ENCODE measurements around the gene LLCFC1.

LLCFC1 gene

GRCh38 chr7:142896741-142897379 lies 42.4 kb upstream of the LLCFC1 start:
- Histone ChIP-seq H2AFZ (ENCODE audit: low read depth) (no peak overlapping the region), H3K79me2 (ENCODE audit: insufficient read depth, low read depth) (no peaks in the 10 kb centered on the region), H3K4me3 (IDR thresholded peaks at IDR 0.05; ENCODE audit: insufficient read depth, low read depth, low read length) (no peak overlapping the region), H3K36me3 (ENCODE audit: insufficient read depth) (no peaks in the 10 kb centered on the region), H3K27me3 (ENCODE audit: insufficient read depth, low read depth) (no peaks in the 10 kb centered on the region), H3K4me2 (no peak overlapping the region), H3K4me1 (ENCODE audit: low read depth, poor library complexity, severe bottlenecking) (no peaks in the 10 kb centered on the region), H3K27ac (no peak overlapping the region), H4K20me1 (ENCODE audit: insufficient read depth) (no peaks in the 10 kb centered on the region), H3K9ac (no peak overlapping the region)
- no peak for TF ChIP-seq CTCF (conservative IDR thresholded peaks at IDR 0.05; ENCODE audit: low read depth, low read length)

- Histone ChIP-seq H3K4me1 (ENCODE audit: low read depth, poor library complexity, severe bottlenecking) (no peaks in the 10 kb centered on the region), H2AFZ (ENCODE audit: low read depth) (no peak overlapping the region)
These were observed 41.6 kb upstream of the LLCFC1 start for GRCh38 chr7:142897691-142898090.

GRCh38 chr7:142898377-142899170 lies 40.7 kb upstream of the LLCFC1 start:
- H3K4me1 ChIP-seq (ENCODE audit: low read depth, poor library complexity, severe bottlenecking) = no peaks in the 10 kb centered on the region
- no peak for TF ChIP-seq CTCF (conservative IDR thresholded peaks at IDR 0.05; ENCODE audit: low read depth, low read length)
- H3K4me3 ChIP-seq (IDR thresholded peaks at IDR 0.05; ENCODE audit: insufficient read depth, low read depth, low read length) = no peak overlapping the region
- H3K9ac ChIP-seq = no peak overlapping the region
- H3K79me2 ChIP-seq (ENCODE audit: insufficient read depth, low read depth) = no peaks in the 10 kb centered on the region
- no peak overlapping the region for H2AFZ ChIP-seq (ENCODE audit: low read depth)
- no peaks in the 10 kb centered on the region for H3K27me3 ChIP-seq (ENCODE audit: insufficient read depth, low read depth)
- no peak overlapping the region for H3K4me2 ChIP-seq
- no peaks in the 10 kb centered on the region for H3K36me3 ChIP-seq (ENCODE audit: insufficient read depth)
- no peaks in the 10 kb centered on the region for H4K20me1 ChIP-seq (ENCODE audit: insufficient read depth)
- no peak overlapping the region for H3K27ac ChIP-seq

More at GRCh38 chr7:142897691-142898090, 41.6 kb upstream of the LLCFC1 start:
- Histone ChIP-seq H4K20me1 (ENCODE audit: insufficient read depth) (no peaks in the 10 kb centered on the region), H3K27ac (no peak overlapping the region), H3K36me3 (ENCODE audit: insufficient read depth) (no peaks in the 10 kb centered on the region), H3K4me3 (IDR thresholded peaks at IDR 0.05; ENCODE audit: insufficient read depth, low read depth, low read length) (no peak overlapping the region), H3K9ac (no peak overlapping the region), H3K79me2 (ENCODE audit: insufficient read depth, low read depth) (no peaks in the 10 kb centered on the region), H3K4me2 (no peak overlapping the region), H3K27me3 (ENCODE audit: insufficient read depth, low read depth) (no peaks in the 10 kb centered on the region)
- no peak for TF ChIP-seq CTCF (conservative IDR thresholded peaks at IDR 0.05; ENCODE audit: low read depth, low read length)

GRCh38 chr7:142899661-142900060 lies 39.6 kb upstream of the LLCFC1 start:
- H3K27me3 ChIP-seq (ENCODE audit: insufficient read depth, low read depth) = no peaks in the 10 kb centered on the region
- no peak overlapping the region for H3K4me2 ChIP-seq
- H3K79me2 ChIP-seq (ENCODE audit: insufficient read depth, low read depth) = no peaks in the 10 kb centered on the region
- H3K36me3 ChIP-seq (ENCODE audit: insufficient read depth) = no peaks in the 10 kb centered on the region
- H3K4me1 ChIP-seq (ENCODE audit: low read depth, poor library complexity, severe bottlenecking) = no peaks in the 10 kb centered on the region
- TF ChIP-seq CTCF (conservative IDR thresholded peaks at IDR 0.05; ENCODE audit: low read depth, low read length) = no peak
- no peaks in the 10 kb centered on the region for H4K20me1 ChIP-seq (ENCODE audit: insufficient read depth)
- H3K9ac ChIP-seq = no peak overlapping the region
- H3K27ac ChIP-seq = no peak overlapping the region
- H3K4me3 ChIP-seq (IDR thresholded peaks at IDR 0.05; ENCODE audit: insufficient read depth, low read depth, low read length) = no peak overlapping the region
- H2AFZ ChIP-seq (ENCODE audit: low read depth) = no peak overlapping the region
